GM21528 (cell line): Measurements from ENCODE around the gene CHSY1.

ENCODE experiments used
- ATAC-seq: cut with Tn5 transposase; IDR thresholded peaks from one replicate; pipeline ENCODE4 v1.9.1; 2021; ENCODE audit warnings: mild to moderate bottlenecking, moderate library complexity; ENCODE audit not compliant: unreplicated experiment, low FRiP score

Gene CHSY1

GRCh38 chr15:101213570-101213969, 38.3 kb downstream of the CHSY1 start:
- no peak for ATAC-seq

- ATAC-seq = no peak
Measured at GRCh38 chr15:101213147-101213546, 38.7 kb downstream of the CHSY1 start.

- no peak for ATAC-seq
Measured at GRCh38 chr15:101211897-101212296, 40.0 kb downstream of the CHSY1 start.

- no peak for ATAC-seq
Measured at GRCh38 chr15:101210466-101210865, 41.4 kb downstream of the CHSY1 start.

- no peak for ATAC-seq
Measured at GRCh38 chr15:101210058-101210457, 41.8 kb downstream of the CHSY1 start.

GRCh38 chr15:101209285-101209845, 42.5 kb downstream of the CHSY1 start:
- no peak for ATAC-seq

GRCh38 chr15:101207867-101208288, 44.0 kb downstream of the CHSY1 start:
- ATAC-seq = no peak

GRCh38 chr15:101206176-101206591, 45.7 kb downstream of the CHSY1 start:
- ATAC-seq = no peak

GRCh38 chr15:101204739-101205535, 46.9 kb downstream of the CHSY1 start:
- ATAC-seq = no peak

- no peak for ATAC-seq
Measured at GRCh38 chr15:101203607-101204189, 48.1 kb downstream of the CHSY1 start.

GRCh38 chr15:101203029-101203573, 48.7 kb downstream of the CHSY1 start:
- no peak for ATAC-seq

GRCh38 chr15:101201411-101202174, 50.3 kb downstream of the CHSY1 start:
- ATAC-seq = no peak

- no peak for ATAC-seq
Measured at GRCh38 chr15:101200181-101200580, 51.7 kb downstream of the CHSY1 start.

GRCh38 chr15:101198800-101199199, 53.0 kb downstream of the CHSY1 start:
- no peak for ATAC-seq

- no peak for ATAC-seq
Measured at GRCh38 chr15:101198031-101198575, 53.7 kb downstream of the CHSY1 start.

GRCh38 chr15:101194546-101195125, 57.2 kb downstream of the CHSY1 start:
- no peak for ATAC-seq

- ATAC-seq = no peak
Measured at GRCh38 chr15:101193806-101194545, 57.9 kb downstream of the CHSY1 start.

- no peak for ATAC-seq
Measured at GRCh38 chr15:101193120-101193644, 58.7 kb downstream of the CHSY1 start.

GRCh38 chr15:101192081-101192480, 59.8 kb downstream of the CHSY1 start:
- ATAC-seq = no peak
